NCI-H187 treated with DMSO at 0.1 percent for 48 hours (cell line): ENCODE results near the gene LRRC71.

Source experiments
- DNase-seq: peaks from one replicate; lab custom pipeline; 2025; lab: John Stamatoyannopoulos, UW

LRRC71 gene

GRCh38 chr1:156892190-156893047 is 28.0 kb upstream of the LRRC71 start:
- peak; percentile 34 for DNase-seq

- no peak for DNase-seq
Measured at GRCh38 chr1:156893048-156893953, 27.1 kb upstream of the LRRC71 start, which contains the start of gene PEAR1. TSS of gene PEAR1 (plus strand) at chr1:156893718. CDS start at chr1:156903927, 10,209 bp downstream.

DNA sequence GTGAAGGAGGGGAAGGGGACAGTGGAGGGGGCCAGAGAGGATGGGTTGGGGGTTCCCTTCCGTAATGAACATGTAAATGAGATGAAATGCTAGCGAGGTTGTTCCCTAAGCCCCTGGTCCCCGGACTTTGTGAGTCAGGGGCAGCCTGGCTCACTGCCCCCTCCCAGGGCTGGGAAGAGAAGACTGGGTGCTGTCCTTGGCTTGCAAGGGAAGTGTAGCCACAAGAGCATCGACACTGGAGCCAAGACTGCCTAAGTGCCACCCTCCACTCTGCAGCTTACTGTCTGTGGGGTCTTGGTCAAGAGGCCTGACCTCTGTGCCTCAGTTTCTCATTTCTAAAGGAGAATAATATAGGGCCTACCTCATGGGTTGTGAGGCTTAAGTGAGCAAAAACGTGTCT is 26.4 kb upstream of the LRRC71 start:
- no peak for DNase-seq

DNA sequence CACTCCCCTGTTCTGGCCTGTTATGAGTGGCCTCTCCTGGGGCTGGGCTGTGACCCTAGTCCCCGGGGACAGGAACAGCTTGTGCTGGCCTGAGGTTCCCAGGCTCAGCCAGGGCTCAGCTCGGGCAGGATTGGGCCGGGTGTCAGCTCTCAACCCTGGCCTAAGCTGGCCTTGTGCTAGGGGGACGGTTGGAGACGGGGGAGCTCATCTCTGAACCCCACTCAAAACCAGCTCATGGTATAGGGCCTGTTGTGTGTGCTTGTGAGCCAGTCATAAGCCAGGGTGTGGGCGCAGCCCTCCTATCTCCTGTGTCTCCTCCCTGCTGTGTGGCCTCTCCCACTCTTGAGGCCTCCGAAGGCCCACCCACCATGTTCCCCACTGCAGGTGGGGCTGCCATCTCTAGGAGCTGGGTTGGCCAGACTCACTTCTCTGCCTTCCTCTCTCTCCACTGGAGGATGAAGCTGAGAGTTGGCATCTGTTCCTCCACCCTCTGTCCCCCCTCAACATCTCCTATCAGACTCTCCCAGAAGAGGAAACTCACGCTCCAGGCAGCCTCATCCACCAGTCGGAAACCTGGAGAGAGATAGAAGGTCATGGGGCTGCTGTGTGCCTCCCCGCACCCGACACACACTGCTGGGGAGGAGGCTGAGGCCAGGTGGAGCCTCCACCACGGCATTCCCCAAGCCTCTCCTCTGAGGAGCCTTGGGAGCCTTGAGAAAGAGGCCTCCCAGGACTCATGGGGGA is 25.5 kb upstream of the LRRC71 start:
- DNase-seq = no peak

DNA sequence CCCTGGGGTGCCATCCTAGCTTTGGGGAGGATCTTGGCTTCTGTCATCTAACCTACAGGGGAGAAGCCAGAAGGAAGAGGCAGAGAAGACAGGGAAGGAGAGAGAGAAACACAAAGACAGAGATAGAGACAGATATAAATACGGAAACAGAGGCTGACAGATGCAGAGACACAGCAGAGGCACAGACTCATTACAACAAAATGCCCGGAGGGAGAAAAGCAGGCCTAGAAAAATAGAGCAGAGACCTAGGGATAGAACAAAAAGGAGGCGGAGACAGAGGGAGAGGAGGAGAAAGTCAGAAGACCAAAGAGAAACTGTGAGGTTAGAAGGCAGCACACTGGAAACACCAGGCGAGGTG is 25.0 kb upstream of the LRRC71 start:
- no peak for DNase-seq

- no peak for DNase-seq
Measured at GRCh38 chr1:156895927-156896326, 24.5 kb upstream of the LRRC71 start.

DNA sequence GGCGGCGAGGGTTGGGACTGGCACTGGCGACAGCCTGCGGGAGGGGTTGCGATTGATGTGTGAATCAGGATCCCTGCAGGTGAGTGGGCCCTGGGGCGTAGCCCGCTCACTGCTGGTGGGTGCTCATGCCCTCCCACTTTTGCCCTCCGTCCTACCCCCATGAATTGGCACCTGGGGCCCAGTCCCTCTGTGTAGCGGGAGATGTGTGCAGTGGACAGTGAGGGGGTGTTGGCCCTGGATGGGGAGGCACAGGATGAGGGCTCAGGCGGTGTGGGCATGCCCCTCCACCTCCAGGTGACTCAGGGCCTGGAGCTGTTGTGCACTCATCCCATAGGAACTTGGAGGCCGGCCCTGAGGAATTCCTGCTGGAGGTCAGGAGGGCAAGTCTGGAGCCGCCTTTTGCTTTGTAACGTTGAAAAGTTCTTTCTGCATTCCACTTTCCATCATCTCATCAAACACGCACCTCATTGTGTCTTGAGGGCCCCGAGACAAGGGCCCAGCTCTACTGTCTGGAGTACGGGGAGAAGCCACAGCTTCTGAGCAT is 23.9 kb upstream of the LRRC71 start:
- DNase-seq = no peak

DNA sequence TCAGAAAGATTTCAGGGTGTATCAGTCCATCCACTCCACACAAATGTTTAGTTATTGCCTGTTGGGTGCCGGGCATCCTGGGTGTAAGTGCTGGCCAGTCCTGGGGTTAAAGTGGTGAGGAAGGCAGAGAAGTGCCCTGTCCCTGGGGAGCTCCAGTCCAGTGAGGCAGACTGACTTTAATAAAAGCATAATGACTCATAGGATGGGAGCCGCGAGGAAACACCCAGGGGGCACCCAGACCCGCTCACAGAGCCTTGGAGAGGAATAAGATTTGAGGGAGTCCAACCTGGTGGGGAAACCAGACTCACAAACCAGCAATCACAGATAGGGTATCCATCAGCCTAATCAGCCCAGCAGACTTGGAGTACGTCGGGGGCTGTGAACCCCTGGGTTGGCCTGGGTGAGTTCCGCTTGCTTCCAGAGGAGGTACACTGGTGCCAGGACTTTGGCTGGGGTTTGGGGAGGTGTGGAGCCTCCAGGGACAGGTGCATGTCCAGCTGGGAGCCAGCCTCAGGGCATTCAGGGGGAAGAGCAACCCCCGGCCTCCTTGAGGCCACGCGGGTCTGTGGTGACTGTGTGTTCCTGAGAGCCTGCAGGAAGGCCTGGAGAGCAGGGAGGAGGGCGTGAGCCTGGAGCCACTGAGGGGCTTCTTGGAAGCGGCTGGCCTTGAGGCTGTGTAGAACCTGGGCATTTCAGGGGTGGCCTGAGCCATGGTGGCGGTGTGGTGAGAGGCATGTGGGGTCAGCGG is 23.2 kb upstream of the LRRC71 start:
- no peak for DNase-seq

GRCh38 chr1:156898161-156898566 is 22.3 kb upstream of the LRRC71 start:
- DNase-seq = no peak

GRCh38 chr1:156898971-156899664 is 21.3 kb upstream of the LRRC71 start:
- no peak for DNase-seq

DNA sequence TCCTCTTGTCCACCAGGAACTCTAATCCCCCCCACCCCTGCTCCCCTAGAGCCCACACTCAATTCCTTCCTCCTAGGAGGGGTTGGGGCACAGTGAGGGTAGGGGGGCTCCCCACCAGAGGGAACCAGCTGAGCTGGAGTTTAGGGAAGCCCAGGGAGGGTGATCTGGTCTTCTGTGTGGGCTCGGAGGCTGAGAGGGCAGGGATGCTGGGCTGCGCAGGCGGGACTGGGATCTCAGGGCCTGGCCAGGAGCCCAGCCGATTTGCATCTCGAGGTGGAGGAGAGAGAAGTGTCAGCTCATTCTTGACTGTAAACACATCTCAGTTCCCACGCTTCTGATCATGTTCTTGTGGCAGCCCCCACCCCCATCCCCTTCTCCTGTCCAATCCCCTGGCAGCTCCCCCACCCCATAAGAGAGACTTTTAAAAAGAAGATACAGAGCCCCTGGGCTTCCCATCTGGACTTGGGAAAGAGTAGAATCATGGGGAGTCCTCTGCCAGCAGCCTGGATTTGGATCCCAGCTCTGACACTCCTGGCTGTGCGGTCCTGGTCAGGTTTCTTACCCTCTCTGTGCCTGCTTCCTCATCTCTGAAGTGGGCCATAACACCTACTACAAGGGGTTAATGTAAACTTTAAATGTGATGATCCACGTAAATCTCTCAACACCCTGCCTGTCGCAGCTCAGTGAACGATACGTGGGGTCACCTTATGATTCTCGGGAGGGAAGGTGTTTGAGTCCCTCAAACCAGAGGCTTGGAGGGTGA is 20.3 kb upstream of the LRRC71 start:
- no peak for DNase-seq

- DNase-seq = no peak
Measured at GRCh38 chr1:156900896-156901589, 19.4 kb upstream of the LRRC71 start.

DNA sequence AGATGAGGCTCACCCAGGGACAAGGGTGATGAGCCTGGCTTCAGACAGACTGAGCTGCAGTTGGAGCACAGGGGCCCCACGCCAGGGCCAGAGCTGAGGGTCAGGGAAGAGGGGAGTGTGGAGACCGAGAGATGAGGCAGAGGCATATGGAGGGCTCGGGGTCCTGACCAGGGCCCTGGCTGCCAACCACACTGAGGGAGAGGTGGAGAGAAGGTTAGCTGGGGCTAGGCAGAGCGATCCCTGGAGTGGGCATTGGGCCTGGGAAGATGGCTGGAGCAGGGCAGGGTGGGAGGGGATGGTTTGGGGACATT is 18.9 kb upstream of the LRRC71 start:
- DNase-seq = no peak

DNA sequence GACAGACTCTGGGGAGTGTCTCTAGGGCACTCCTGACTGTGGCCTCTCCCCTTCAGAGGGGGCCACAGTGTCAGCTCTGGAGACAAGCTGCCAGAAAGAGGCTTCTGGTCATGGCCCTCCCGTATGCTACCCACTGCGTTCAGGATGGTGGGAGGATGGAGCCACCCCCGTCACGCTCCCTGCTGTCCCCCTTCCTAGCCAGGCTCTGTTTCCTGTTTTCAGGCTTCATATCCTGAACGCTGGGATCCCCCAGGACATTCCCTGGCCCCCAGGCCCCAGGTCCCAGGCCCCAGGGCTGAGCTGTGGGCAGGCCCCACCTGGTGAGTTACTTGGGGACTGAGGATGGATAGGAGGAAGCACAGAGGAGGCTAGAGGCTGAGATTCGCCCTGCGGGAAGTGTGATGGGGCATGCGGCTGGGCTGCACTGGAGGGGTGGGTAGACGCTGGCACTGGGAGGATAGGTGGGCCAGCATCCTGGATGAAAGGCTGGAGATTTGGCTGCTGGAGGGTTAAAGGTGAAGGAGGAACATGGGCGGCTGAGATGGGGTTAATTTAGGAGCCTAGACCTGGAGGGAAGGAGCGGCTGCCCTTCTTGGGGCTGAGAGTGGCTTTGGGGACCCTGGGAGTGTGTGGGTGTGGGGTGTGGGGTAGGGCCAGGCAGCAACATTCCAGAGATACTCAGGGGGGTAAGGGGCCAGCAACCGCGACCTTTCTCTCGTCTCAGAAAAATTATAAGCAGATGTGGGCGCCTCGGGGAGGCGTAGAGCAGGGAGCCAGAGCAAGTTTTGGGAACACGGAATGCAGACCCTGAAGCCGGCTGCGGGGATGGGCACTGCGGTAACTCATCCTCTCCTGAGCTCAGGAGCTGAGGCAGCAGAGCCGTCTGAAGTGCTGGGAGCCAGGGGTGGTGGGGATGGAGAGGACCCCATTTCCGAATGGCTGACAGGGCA is 18.2 kb upstream of the LRRC71 start:
- no peak for DNase-seq

GRCh38 chr1:156903328-156904091 is 16.9 kb upstream of the LRRC71 start:
- no peak for DNase-seq

GRCh38 chr1:156904187-156904959 is 16.1 kb upstream of the LRRC71 start:
- no peak for DNase-seq

GRCh38 chr1:156905176-156905575 is 15.3 kb upstream of the LRRC71 start:
- DNase-seq = no peak
